Caco-2 (cell line): ENCODE results near the gene ZNF804B. TPM values are rescaled to one million over a fixed set of nuclear protein-coding genes. Genes with fewer than 3 reads are reported as not detected.

ENCODE experiments used
- BruUV-seq: library from RNA; stranded (reverse); fragments of 400-500 nt; replicated peaks from 2 replicates; lab custom pipeline; 2021; lab: Mats Ljungman, UMichigan
- CTCF ChIA-PET: fragments of 300-600 bp; sonication (Branson Sonifier 250); formaldehyde crosslinking; loops from one replicate; lab custom pipeline; 2022; ENCODE audit warnings: antibody characterized with exemption; lab: Charles Lee
- POLR2A ChIA-PET: fragments of 300-600 bp; sonication (Branson Sonifier 250); formaldehyde crosslinking; loops from one replicate; lab custom pipeline; 2022; ENCODE audit warnings: antibody characterized with exemption; lab: Charles Lee
- DNase-seq, 2 experiments: peaks; one replicate each; pipeline versions ENCODE4 v3.0.0 to v3.0.0-alpha.2; 2020 to 2022
- H3K27me3 ChIP-seq: replicated peaks from 2 replicates; pipeline ENCODE4 v1.6.0; 2011; ENCODE audit warnings: low read length; ENCODE audit not compliant: control insufficient read depth, insufficient read depth
- H3K36me3 ChIP-seq: 2 replicates; pipeline ENCODE4 v1.5.1; 2011; ENCODE audit warnings: low read length; ENCODE audit not compliant: control insufficient read depth, insufficient read depth
- H3K4me1 ChIP-seq: fragments of 250-450 bp; sonication (Bioruptor Pico); 2 replicates; pipeline ENCODE4 v1.5.1; 2020; ENCODE audit warnings: mild to moderate bottlenecking
- H3K4me3 ChIP-seq: 2 replicates; pipeline ENCODE4 v1.5.1; 2011; ENCODE audit warnings: low read depth, mild to moderate bottlenecking, control low read depth, low read length
- H3K9me3 ChIP-seq: fragments of 250-450 bp; sonication (Bioruptor Pico); 2 replicates; pipeline ENCODE4 v1.5.1; 2020; ENCODE audit warnings: mild to moderate bottlenecking, moderate library complexity
- H3K27ac Mint-ChIP-seq: one replicate; pipeline ENCODE4 v1.8.0; 2022; ENCODE audit warnings: mixed read lengths; ENCODE audit not compliant: unreplicated experiment
- H3K27me3 Mint-ChIP-seq: one replicate; pipeline ENCODE4 v1.8.0; 2022; ENCODE audit warnings: mixed read lengths; ENCODE audit not compliant: insufficient read depth, unreplicated experiment
- H3K36me3 Mint-ChIP-seq: one replicate; pipeline ENCODE4 v1.8.0; 2022; ENCODE audit warnings: mild to moderate bottlenecking, mixed read lengths; ENCODE audit not compliant: insufficient read depth, unreplicated experiment
- H3K4me1 Mint-ChIP-seq: one replicate; pipeline ENCODE4 v1.8.0; 2022; ENCODE audit warnings: low read depth, mixed read lengths; ENCODE audit not compliant: unreplicated experiment
- H3K4me3 Mint-ChIP-seq: one replicate; pipeline ENCODE4 v1.8.0; 2022; ENCODE audit warnings: mild to moderate bottlenecking, moderate library complexity, mixed read lengths; ENCODE audit not compliant: unreplicated experiment
- H3K9me3 Mint-ChIP-seq: one replicate; pipeline ENCODE4 v1.8.0; 2022; ENCODE audit warnings: mixed read lengths; ENCODE audit not compliant: unreplicated experiment
- CTCF ChIP-seq, 2 experiments: fragments of 200-600 bp in 1 of 2; IDR thresholded peaks; 1 replicate in 1 of 2; 2 replicates in 1 of 2; pipeline versions ENCODE4 v1.5.1 to v1.8.0; 2011 to 2022; ENCODE audit warnings: antibody characterized with exemption in 1 of 2, control low read depth in 1 of 2, inconsistent platforms in 1 of 2, low read depth in 1 of 2, low read length in 1 of 2, mild to moderate bottlenecking in 1 of 2, moderate library complexity in 1 of 2; ENCODE audit not compliant: insufficient read depth in 1 of 2, severe bottlenecking in 1 of 2, unreplicated experiment in 1 of 2
- intact Hi-C: fragments of 100-400 bp; cut with micrococcal nuclease; formaldehyde crosslinking; loops from one replicate; pipeline ENCODE4 v1.10.0; 2022; ENCODE audit not compliant: unreplicated experiment
- total RNA-seq: library from RNA; stranded (reverse); gene quantifications from 2 replicates; pipeline ENCODE4 v1.2.3, GENCODE V29; 2022

ZNF804B gene
- total RNA-seq, 1 experiment from 2014 or later, result not detected

GRCh38 chr7:89002981-89003956 lies 243.8 kb downstream of the ZNF804B start:
- Mint-ChIP-seq H3K36me3 (no peaks in the 10 kb centered on the region), H3K27ac (no peak overlapping the region), H3K9me3 (no peaks in the 10 kb centered on the region), H3K27me3 (no peaks in the 10 kb centered on the region), H3K4me3 (no peak overlapping the region), H3K4me1 (no peaks in the 10 kb centered on the region)
- H3K9me3 ChIP-seq, result no peaks in the 10 kb centered on the region
- POLR2A ChIA-PET, result no interaction called here
- no peak for DNase-seq
- no peak for TF ChIP-seq CTCF (IDR thresholded peaks at IDR 0.05; ENCODE audit: insufficient read depth in 1 of 2, low read depth in 1 of 2, low read length in 1 of 2, severe bottlenecking in 1 of 2, unreplicated experiment in 1 of 2)
- no peaks in the 10 kb centered on the region for H3K27me3 ChIP-seq
- H3K36me3 ChIP-seq, result no peaks in the 10 kb centered on the region
- intact Hi-C loops, result no loop called here
- no TSS peak for BruUV-seq
- H3K4me1 ChIP-seq, result no peaks in the 10 kb centered on the region
- CTCF ChIA-PET, result no interaction called here
- H3K4me3 ChIP-seq, result no peak overlapping the region

GRCh38 chr7:89012016-89012415 lies 252.5 kb downstream of the ZNF804B start:
- no peak for TF ChIP-seq CTCF (IDR thresholded peaks at IDR 0.05; ENCODE audit: insufficient read depth in 1 of 2, low read depth in 1 of 2, low read length in 1 of 2, severe bottlenecking in 1 of 2, unreplicated experiment in 1 of 2)
- no TSS peak for BruUV-seq
- intact Hi-C loops, result no loop called here
- H3K27ac Mint-ChIP-seq, result no peak overlapping the region
- Histone ChIP-seq H3K36me3 (no peaks in the 10 kb centered on the region), H3K27me3 (no peaks in the 10 kb centered on the region), H3K4me1 (no peaks in the 10 kb centered on the region), H3K4me3 (no peak overlapping the region), H3K9me3 (no peaks in the 10 kb centered on the region)
- H3K4me1 Mint-ChIP-seq, result no peaks in the 10 kb centered on the region
- ChIA-PET CTCF (no interaction called here), POLR2A (no interaction called here)
- no peaks in the 10 kb centered on the region for H3K27me3 Mint-ChIP-seq
- no peak for DNase-seq
- no peaks in the 10 kb centered on the region for H3K36me3 Mint-ChIP-seq
- no peak overlapping the region for H3K4me3 Mint-ChIP-seq
- H3K9me3 Mint-ChIP-seq, result peaks cover 18% of the 10 kb centered on the region

GRCh38 chr7:89017695-89018094 lies 258.2 kb downstream of the ZNF804B start:
- peaks cover 14% of the 10 kb centered on the region for H3K9me3 Mint-ChIP-seq
- no peak for TF ChIP-seq CTCF (IDR thresholded peaks at IDR 0.05; ENCODE audit: insufficient read depth in 1 of 2, low read depth in 1 of 2, low read length in 1 of 2, severe bottlenecking in 1 of 2, unreplicated experiment in 1 of 2)
- CTCF ChIA-PET, result no interaction called here
- H3K27me3 ChIP-seq, result no peaks in the 10 kb centered on the region
- H3K27me3 Mint-ChIP-seq, result no peaks in the 10 kb centered on the region
- no TSS peak for BruUV-seq
- POLR2A ChIA-PET, result no interaction called here
- H3K9me3 ChIP-seq, result no peaks in the 10 kb centered on the region; the same call in 1 of the 2 replicates
- no peak overlapping the region for H3K4me3 Mint-ChIP-seq
- no peaks in the 10 kb centered on the region for H3K4me1 Mint-ChIP-seq
- DNase-seq, result no peak
- intact Hi-C loops, result no loop called here
- H3K4me1 ChIP-seq, result no peaks in the 10 kb centered on the region
- H3K4me3 ChIP-seq, result no peak overlapping the region
- no peaks in the 10 kb centered on the region for H3K36me3 Mint-ChIP-seq
- no peaks in the 10 kb centered on the region for H3K36me3 ChIP-seq
- no peak overlapping the region for H3K27ac Mint-ChIP-seq
